ENCODE data around the gene MYO3A.

Gene MYO3A

DNA sequence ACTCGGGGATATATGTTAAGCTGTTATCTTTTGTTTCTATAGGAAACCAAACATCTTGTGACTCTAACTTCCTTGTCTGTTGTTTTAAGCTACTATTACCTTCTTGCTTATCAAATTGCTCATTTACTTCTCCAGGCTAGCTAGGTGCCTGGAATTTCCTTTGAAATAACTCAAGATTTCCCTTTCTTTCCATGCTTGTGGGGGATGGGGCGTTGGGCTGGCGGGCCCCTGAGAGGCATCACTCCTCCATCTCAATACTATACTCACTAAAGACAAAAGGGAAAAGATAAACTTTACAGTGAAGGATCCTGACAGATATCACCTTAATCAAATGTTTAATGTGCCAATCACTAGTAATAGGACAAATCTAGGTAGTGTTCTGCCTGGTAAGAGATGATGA, 34.7 kb upstream of the MYO3A start:
- ChIA-PET CTCF (no interaction called here), POLR2A (no interaction called here)
- TF ChIP-seq LEF1 (IDR thresholded peaks at IDR 0.05; ENCODE audit: borderline replicate concordance): no peak
- TF ChIP-seq FOXA1 (IDR thresholded peaks at IDR 0.05): no peak
- no peak for TF ChIP-seq ZNF384 (IDR thresholded peaks at IDR 0.05)
- no peak for TF ChIP-seq CTBP1 (IDR thresholded peaks at IDR 0.05; ENCODE audit: borderline replicate concordance)
- DNase-seq (ENCODE audit: extremely low spot score): no peak

DNA sequence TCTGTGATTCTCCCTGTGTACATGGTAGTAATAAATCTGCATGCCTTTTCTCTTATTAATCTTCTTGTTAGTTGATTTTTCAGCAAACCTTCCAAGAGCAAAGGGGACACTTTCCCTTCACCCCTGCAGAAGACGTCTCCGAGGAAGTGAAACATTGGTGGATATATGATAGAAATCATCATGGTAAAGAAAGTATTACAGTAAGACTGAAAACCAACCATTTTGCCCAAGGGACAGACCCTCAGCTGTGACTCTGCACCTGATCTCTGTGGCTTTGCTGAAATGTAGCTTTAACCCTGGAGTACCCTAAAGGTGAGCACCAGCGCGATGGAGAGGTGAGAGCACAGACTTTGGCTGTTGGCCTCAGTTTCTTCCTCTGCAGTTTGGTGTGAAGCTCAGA, 32.8 kb upstream of the MYO3A start:
- CTCF ChIA-PET: no interaction called here
- TF ChIP-seq LEF1 (IDR thresholded peaks at IDR 0.05; ENCODE audit: borderline replicate concordance) (no peak), FOXK2 (IDR thresholded peaks at IDR 0.05) (no peak), SP1 (IDR thresholded peaks at IDR 0.05) (no peak)
- DNase-seq (ENCODE audit: extremely low spot score): no peak
- POLR2A ChIA-PET: no interaction called here

GRCh38 chr10:25902002-25902401, 32.0 kb upstream of the MYO3A start:
- TF ChIP-seq SUZ12 (IDR thresholded peaks at IDR 0.05) (no peak), SP1 (IDR thresholded peaks at IDR 0.05) (no peak), NFRKB (IDR thresholded peaks at IDR 0.05) (no peak), ARNT (IDR thresholded peaks at IDR 0.05) (no peak), FOXA1 (IDR thresholded peaks at IDR 0.05) (no peak), BHLHE40 (IDR thresholded peaks at IDR 0.05; ENCODE audit: borderline replicate concordance) (no peak), CTBP1 (IDR thresholded peaks at IDR 0.05; ENCODE audit: borderline replicate concordance) (no peak), L3MBTL2 (conservative IDR thresholded peaks at IDR 0.05) (no peak), LEF1 (IDR thresholded peaks at IDR 0.05; ENCODE audit: borderline replicate concordance) (no peak), FOXM1 (IDR thresholded peaks at IDR 0.05; ENCODE audit: borderline replicate concordance) (no peak), ZNF384 (IDR thresholded peaks at IDR 0.05) (no peak)
- TF ChIP-seq, protein P1, sequence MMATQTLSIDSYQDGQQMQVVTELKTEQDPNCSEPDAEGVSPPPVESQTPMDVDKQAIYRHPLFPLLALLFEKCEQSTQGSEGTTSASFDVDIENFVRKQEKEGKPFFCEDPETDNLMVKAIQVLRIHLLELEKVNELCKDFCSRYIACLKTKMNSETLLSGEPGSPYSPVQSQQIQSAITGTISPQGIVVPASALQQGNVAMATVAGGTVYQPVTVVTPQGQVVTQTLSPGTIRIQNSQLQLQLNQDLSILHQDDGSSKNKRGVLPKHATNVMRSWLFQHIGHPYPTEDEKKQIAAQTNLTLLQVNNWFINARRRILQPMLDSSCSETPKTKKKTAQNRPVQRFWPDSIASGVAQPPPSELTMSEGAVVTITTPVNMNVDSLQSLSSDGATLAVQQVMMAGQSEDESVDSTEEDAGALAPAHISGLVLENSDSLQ (IDR thresholded peaks at IDR 0.05): no peak
- ChIA-PET POLR2A (no interaction called here), CTCF (interaction anchor here (1.2 kb wide), 1 partner anchor 26 kb away, joined by 3 read pairs; no protein-coding TSS in a partner anchor)
- DNase-seq (ENCODE audit: extremely low spot score): no peak

DNA sequence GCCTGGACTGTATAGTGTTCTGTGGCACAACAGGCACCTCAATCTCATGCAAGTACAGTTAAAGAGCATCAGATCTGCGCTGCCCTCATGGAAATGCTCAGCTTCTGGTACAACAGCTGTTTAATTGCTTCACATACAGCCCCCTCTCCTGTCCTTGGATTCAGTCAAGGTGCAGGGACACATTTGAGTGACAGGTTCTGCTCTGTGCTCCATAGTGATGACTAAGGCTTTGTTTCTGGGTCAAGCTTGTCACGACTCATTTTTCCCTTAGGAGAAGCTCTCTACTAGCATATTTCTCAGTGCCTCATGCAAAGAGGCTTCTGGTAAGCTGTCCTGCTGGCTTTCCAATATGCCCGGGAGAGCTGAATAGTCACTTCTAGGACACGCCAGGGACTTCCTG, 26.8 kb upstream of the MYO3A start:
- CTCF ChIA-PET: no interaction called here
- TF ChIP-seq LEF1 (IDR thresholded peaks at IDR 0.05; ENCODE audit: borderline replicate concordance) (no peak), NFRKB (IDR thresholded peaks at IDR 0.05) (no peak), HDGF (IDR thresholded peaks at IDR 0.05; ENCODE audit: borderline replicate concordance) (no peak), TARDBP (IDR thresholded peaks at IDR 0.05) (no peak), FOXA1 (IDR thresholded peaks at IDR 0.05) (no peak), ARNT (IDR thresholded peaks at IDR 0.05) (no peak), CTBP1 (IDR thresholded peaks at IDR 0.05; ENCODE audit: borderline replicate concordance) (no peak), FOXM1 (IDR thresholded peaks at IDR 0.05; ENCODE audit: borderline replicate concordance) (no peak), ZNF384 (IDR thresholded peaks at IDR 0.05) (no peak), ELF4 (IDR thresholded peaks at IDR 0.05) (no peak), FOXK2 (IDR thresholded peaks at IDR 0.05) (no peak), L3MBTL2 (conservative IDR thresholded peaks at IDR 0.05) (no peak), SP1 (IDR thresholded peaks at IDR 0.05) (no peak), SUZ12 (IDR thresholded peaks at IDR 0.05) (no peak), BHLHE40 (IDR thresholded peaks at IDR 0.05; ENCODE audit: borderline replicate concordance) (no peak)
- TF ChIP-seq, protein P1 (IDR thresholded peaks at IDR 0.05): no peak
- POLR2A ChIA-PET: no interaction called here
- no peak for DNase-seq (ENCODE audit: extremely low spot score)

DNA sequence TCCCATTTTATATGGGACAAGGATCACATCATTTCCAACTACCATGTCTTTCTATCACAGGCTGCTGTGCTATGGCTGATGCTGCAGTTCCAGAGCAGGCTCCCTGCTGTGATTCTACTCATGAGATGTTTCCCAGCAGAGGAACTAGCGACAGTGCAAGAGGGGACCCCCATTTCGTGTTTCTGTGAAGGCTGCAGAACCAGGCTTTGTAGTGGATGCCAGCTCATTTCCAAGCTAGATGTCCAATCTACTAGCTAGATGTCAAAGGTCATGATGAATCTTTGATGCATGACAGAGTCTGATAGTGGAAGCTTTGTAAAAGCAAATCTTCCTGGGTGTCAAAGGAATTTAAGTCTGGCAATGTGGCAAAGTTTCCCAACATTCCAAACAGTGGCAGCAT, 21.2 kb upstream of the MYO3A start:
- POLR2A ChIA-PET: no interaction called here
- no peak for DNase-seq (ENCODE audit: extremely low spot score)
- TF ChIP-seq BHLHE40 (IDR thresholded peaks at IDR 0.05; ENCODE audit: borderline replicate concordance): no peak
- TF ChIP-seq HDGF (IDR thresholded peaks at IDR 0.05; ENCODE audit: borderline replicate concordance): no peak
- TF ChIP-seq FOXA1 (IDR thresholded peaks at IDR 0.05): no peak
- no peak for TF ChIP-seq TARDBP (IDR thresholded peaks at IDR 0.05)
- no peak for TF ChIP-seq SUZ12 (IDR thresholded peaks at IDR 0.05)
- TF ChIP-seq FOXK2 (IDR thresholded peaks at IDR 0.05): no peak
- no peak for TF ChIP-seq LEF1 (IDR thresholded peaks at IDR 0.05; ENCODE audit: borderline replicate concordance)
- no peak for TF ChIP-seq FOXM1 (IDR thresholded peaks at IDR 0.05; ENCODE audit: borderline replicate concordance)
- no peak for TF ChIP-seq ELF4 (IDR thresholded peaks at IDR 0.05)
- TF ChIP-seq NFRKB (IDR thresholded peaks at IDR 0.05): no peak
- TF ChIP-seq CTBP1 (IDR thresholded peaks at IDR 0.05; ENCODE audit: borderline replicate concordance): no peak
- TF ChIP-seq L3MBTL2 (conservative IDR thresholded peaks at IDR 0.05): no peak
- no peak for TF ChIP-seq ZNF384 (IDR thresholded peaks at IDR 0.05)
- TF ChIP-seq, protein P1 (IDR thresholded peaks at IDR 0.05): no peak
- TF ChIP-seq SP1 (IDR thresholded peaks at IDR 0.05): no peak
- TF ChIP-seq ARNT (IDR thresholded peaks at IDR 0.05): no peak
- CTCF ChIA-PET: no interaction called here

GRCh38 chr10:25914776-25915175, 19.3 kb upstream of the MYO3A start:
- DNase-seq (ENCODE audit: extremely low spot score): no peak
- ChIA-PET POLR2A (no interaction called here), CTCF (no interaction called here)
- TF ChIP-seq ARNT (IDR thresholded peaks at IDR 0.05) (no peak), FOXA1 (IDR thresholded peaks at IDR 0.05) (no peak), NFRKB (IDR thresholded peaks at IDR 0.05) (no peak), FOXK2 (IDR thresholded peaks at IDR 0.05) (no peak), ELF4 (IDR thresholded peaks at IDR 0.05) (no peak), L3MBTL2 (conservative IDR thresholded peaks at IDR 0.05) (no peak), TARDBP (IDR thresholded peaks at IDR 0.05) (no peak), SP1 (IDR thresholded peaks at IDR 0.05) (no peak), FOXM1 (IDR thresholded peaks at IDR 0.05; ENCODE audit: borderline replicate concordance) (no peak), LEF1 (IDR thresholded peaks at IDR 0.05; ENCODE audit: borderline replicate concordance) (no peak), HDGF (IDR thresholded peaks at IDR 0.05; ENCODE audit: borderline replicate concordance) (no peak), SUZ12 (IDR thresholded peaks at IDR 0.05) (no peak), ZNF384 (IDR thresholded peaks at IDR 0.05) (no peak), BHLHE40 (IDR thresholded peaks at IDR 0.05; ENCODE audit: borderline replicate concordance) (no peak), CTBP1 (IDR thresholded peaks at IDR 0.05; ENCODE audit: borderline replicate concordance) (no peak)
- TF ChIP-seq, protein P1 (IDR thresholded peaks at IDR 0.05): no peak
